Stimulated activated naive CD8-positive, alpha-beta T cell treated with anti-CD3 and anti-CD28 coated beads, Interleukin-15, Interleukin-2, amounts not matched to agents 100 ng/mL and 50 ng/mL, for 24 hours (primary cell): Measurements from ENCODE around the gene SAG.
"Not testable (repeated sequence)": the region's sequence is repeated elsewhere in the genome, so short reads cannot be mapped to it uniquely, and the experiment has no call there.

Experiments used
- H3K27ac Mint-ChIP-seq: one replicate; pipeline ENCODE4 v1.8.0; 2021; ENCODE audit warnings: mild to moderate bottlenecking, mixed read lengths
- H3K27me3 Mint-ChIP-seq: one replicate; pipeline ENCODE4 v1.8.0; 2021; ENCODE audit warnings: mixed read lengths
- H3K36me3 Mint-ChIP-seq: one replicate; pipeline ENCODE4 v1.8.0; 2021; ENCODE audit warnings: low read depth, mixed read lengths
- H3K4me1 Mint-ChIP-seq: one replicate; pipeline ENCODE4 v1.8.0; 2021; ENCODE audit warnings: low read depth, mixed read lengths
- H3K4me3 Mint-ChIP-seq: one replicate; pipeline ENCODE4 v1.8.0; 2021; ENCODE audit warnings: mild to moderate bottlenecking, mixed read lengths
- H3K9me3 Mint-ChIP-seq: one replicate; pipeline ENCODE4 v1.8.0; 2021; ENCODE audit warnings: mixed read lengths

SAG gene

GRCh38 chr2:233365861-233366520, 58.4 kb downstream of the SAG start:
- H3K27me3 Mint-ChIP-seq: no peaks in the 10 kb centered on the region
- peaks cover 79% of the 10 kb centered on the region for H3K4me1 Mint-ChIP-seq
- H3K27ac Mint-ChIP-seq: peak overlapping the region; percentile 57
- no peaks in the 10 kb centered on the region for H3K9me3 Mint-ChIP-seq
- H3K36me3 Mint-ChIP-seq: peaks cover 63% of the 10 kb centered on the region
- no peak overlapping the region for H3K4me3 Mint-ChIP-seq

- H3K4me3 Mint-ChIP-seq: no peak overlapping the region
- peaks cover 59% of the 10 kb centered on the region for H3K36me3 Mint-ChIP-seq
- H3K27me3 Mint-ChIP-seq: no peaks in the 10 kb centered on the region
- H3K27ac Mint-ChIP-seq: no peak overlapping the region
- no peaks in the 10 kb centered on the region for H3K9me3 Mint-ChIP-seq
- peaks cover 76% of the 10 kb centered on the region for H3K4me1 Mint-ChIP-seq
Measured at GRCh38 chr2:233367586-233367985, 60.0 kb downstream of the SAG start.

- Mint-ChIP-seq H3K27ac (no peak overlapping the region), H3K4me3 (no peak overlapping the region), H3K9me3 (no peaks in the 10 kb centered on the region), H3K36me3 (peaks cover 63% of the 10 kb centered on the region), H3K27me3 (no peaks in the 10 kb centered on the region), H3K4me1 (peaks cover 73% of the 10 kb centered on the region)
Measured at GRCh38 chr2:233368756-233369155, 61.1 kb downstream of the SAG start.

GRCh38 chr2:233369462-233369861, 61.8 kb downstream of the SAG start:
- H3K36me3 Mint-ChIP-seq: peaks cover 56% of the 10 kb centered on the region
- peaks cover 65% of the 10 kb centered on the region for H3K4me1 Mint-ChIP-seq
- H3K27ac Mint-ChIP-seq: no peak overlapping the region
- no peaks in the 10 kb centered on the region for H3K27me3 Mint-ChIP-seq
- H3K4me3 Mint-ChIP-seq: no peak overlapping the region
- no peaks in the 10 kb centered on the region for H3K9me3 Mint-ChIP-seq

GRCh38 chr2:233369897-233370685, 62.5 kb downstream of the SAG start:
- Mint-ChIP-seq H3K4me3 (no peak overlapping the region), H3K9me3 (no peaks in the 10 kb centered on the region), H3K4me1 (peaks cover 59% of the 10 kb centered on the region), H3K27me3 (no peaks in the 10 kb centered on the region), H3K36me3 (peaks cover 51% of the 10 kb centered on the region), H3K27ac (no peak overlapping the region)

- no peak overlapping the region for H3K4me3 Mint-ChIP-seq
- H3K4me1 Mint-ChIP-seq: peaks cover 56% of the 10 kb centered on the region
- no peaks in the 10 kb centered on the region for H3K9me3 Mint-ChIP-seq
Measured at GRCh38 chr2:233371641-233372040, 64.0 kb downstream of the SAG start.

GRCh38 chr2:233372855-233373254, 65.2 kb downstream of the SAG start:
- Mint-ChIP-seq H3K9me3 (no peaks in the 10 kb centered on the region), H3K4me1 (peaks cover 49% of the 10 kb centered on the region), H3K4me3 (no peak overlapping the region), H3K27me3 (no peaks in the 10 kb centered on the region), H3K27ac (no peak overlapping the region), H3K36me3 (peaks cover 62% of the 10 kb centered on the region)

More at GRCh38 chr2:233371641-233372040, 64.0 kb downstream of the SAG start:
- H3K36me3 Mint-ChIP-seq: peaks cover 55% of the 10 kb centered on the region
- H3K27me3 Mint-ChIP-seq: no peaks in the 10 kb centered on the region
- H3K27ac Mint-ChIP-seq: no peak overlapping the region

- H3K4me1 Mint-ChIP-seq: peaks cover 44% of the 10 kb centered on the region
- H3K36me3 Mint-ChIP-seq: peaks cover 62% of the 10 kb centered on the region
- H3K4me3 Mint-ChIP-seq: no peak overlapping the region
- no peaks in the 10 kb centered on the region for H3K9me3 Mint-ChIP-seq
- no peak overlapping the region for H3K27ac Mint-ChIP-seq
- no peaks in the 10 kb centered on the region for H3K27me3 Mint-ChIP-seq
Measured at GRCh38 chr2:233373316-233373715, 65.7 kb downstream of the SAG start.

GRCh38 chr2:233374776-233375175, 67.2 kb downstream of the SAG start:
- Mint-ChIP-seq H3K36me3 (peaks cover 55% of the 10 kb centered on the region), H3K4me1 (peaks cover 44% of the 10 kb centered on the region)
- H3K27ac Mint-ChIP-seq, H3K27me3 Mint-ChIP-seq, H3K4me3 Mint-ChIP-seq, H3K9me3 Mint-ChIP-seq: not testable (repeated sequence)

GRCh38 chr2:233375490-233376314, 68.1 kb downstream of the SAG start:
- H3K27me3 Mint-ChIP-seq: no peaks in the 10 kb centered on the region
- peaks cover 47% of the 10 kb centered on the region for H3K4me1 Mint-ChIP-seq
- H3K4me3 Mint-ChIP-seq: no peak overlapping the region
- H3K27ac Mint-ChIP-seq: peak overlapping the region; percentile 22
- H3K9me3 Mint-ChIP-seq: no peaks in the 10 kb centered on the region
- peaks cover 53% of the 10 kb centered on the region for H3K36me3 Mint-ChIP-seq

- Mint-ChIP-seq H3K4me3 (no peak overlapping the region), H3K9me3 (no peaks in the 10 kb centered on the region), H3K36me3 (peaks cover 50% of the 10 kb centered on the region), H3K27me3 (no peaks in the 10 kb centered on the region), H3K4me1 (peaks cover 73% of the 10 kb centered on the region), H3K27ac (peak overlapping the region; percentile 46)
Measured at GRCh38 chr2:233379034-233379433, 71.4 kb downstream of the SAG start.

- Mint-ChIP-seq H3K4me3 (no peak overlapping the region), H3K36me3 (peaks cover 55% of the 10 kb centered on the region), H3K27ac (peak overlapping the region; percentile 46), H3K27me3 (no peaks in the 10 kb centered on the region), H3K4me1 (peaks cover 77% of the 10 kb centered on the region), H3K9me3 (no peaks in the 10 kb centered on the region)
Measured at GRCh38 chr2:233379441-233379840, 71.8 kb downstream of the SAG start.

GRCh38 chr2:233380132-233380895, 72.7 kb downstream of the SAG start:
- no peaks in the 10 kb centered on the region for H3K27me3 Mint-ChIP-seq
- peaks cover 56% of the 10 kb centered on the region for H3K36me3 Mint-ChIP-seq
- H3K9me3 Mint-ChIP-seq: no peaks in the 10 kb centered on the region
- H3K4me3 Mint-ChIP-seq: peak overlapping the region; percentile 40
- H3K4me1 Mint-ChIP-seq: peaks cover 84% of the 10 kb centered on the region
- peak overlapping the region; percentile 87 for H3K27ac Mint-ChIP-seq

- Mint-ChIP-seq H3K9me3 (no peaks in the 10 kb centered on the region), H3K4me1 (peaks cover 84% of the 10 kb centered on the region), H3K27ac (peak overlapping the region; percentile 87), H3K36me3 (peaks cover 52% of the 10 kb centered on the region), H3K4me3 (peak overlapping the region; percentile 38), H3K27me3 (no peaks in the 10 kb centered on the region)
Measured at GRCh38 chr2:233380995-233381637, 73.5 kb downstream of the SAG start.
